MM.1S (cell line): ENCODE measurements around the gene PTPRD.

Source experiments
- CTCF ChIP-seq: fragments of 300-600 bp; sonication (generic); IDR thresholded peaks from 2 replicates; pipeline ENCODE4 v1.5.1; 2016; ENCODE audit warnings: antibody characterized with exemption, low read length, mixed read lengths
- EZH2 ChIP-seq: fragments of 300-600 bp; sonication (generic); optimal IDR thresholded peaks from 2 replicates; pipeline ENCODE3; 2017; ENCODE audit warnings: low read depth, mild to moderate bottlenecking, antibody characterized with exemption, low read length, mixed read lengths
- EZH2phosphoT487 ChIP-seq: fragments of 300-600 bp; sonication (generic); IDR thresholded peaks from 2 replicates; pipeline ENCODE4 v1.6.1; 2018; ENCODE audit warnings: antibody characterized with exemption, low read length

- TF ChIP-seq CTCF, result no peak
- TF ChIP-seq EZH2phosphoT487, result no peak
- no peak for TF ChIP-seq EZH2
Observed at GRCh38 chr9:8726692-8727091, 1886.1 kb downstream of the PTPRD start.
